K562 (cell line): ENCODE measurements around the gene DHRS13. TPM values are rescaled to one million over a fixed set of nuclear protein-coding genes. Genes with fewer than 3 reads are reported as not detected.
A peak's percentile ranks its signal among the peaks of the same experiment; 100 is the strongest.

Experiments used
- ADNP ChIP-seq: fragments of 200-800 bp; sonication (Bioruptor generic); IDR thresholded peaks from 2 replicates; pipeline ENCODE4 v1.6.1; 2016; ENCODE audit warnings: missing genetic modification characterization, missing compliant biosample characterization
- ATF7 ChIP-seq: fragments of 450-650 bp; IDR thresholded peaks from 2 replicates; pipeline ENCODE4 v1.7.1; 2014; ENCODE audit warnings: mild to moderate bottlenecking, moderate library complexity
- BACH1 ChIP-seq: fragments of 200-800 bp; sonication (Bioruptor generic); IDR thresholded peaks from 2 replicates; pipeline ENCODE4 v1.6.1; 2016; ENCODE audit warnings: missing genetic modification characterization, missing compliant biosample characterization
- C11orf30 ChIP-seq: fragments of 450-650 bp; IDR thresholded peaks from 2 replicates; pipeline ENCODE4 v1.6.1; 2016; ENCODE audit warnings: low read depth, mild to moderate bottlenecking
- ETS2 ChIP-seq: IDR thresholded peaks from 2 replicates; pipeline ENCODE4 v1.6.1; 2016; ENCODE audit warnings: borderline replicate concordance, missing genetic modification characterization, mild to moderate bottlenecking, moderate library complexity, missing compliant biosample characterization; ENCODE audit not compliant: poor library complexity, severe bottlenecking
- MYC ChIP-seq, 2 experiments: fragments of 250-450 bp in 1 of 2; sonication (Bioruptor Pico) in 1 of 2; IDR thresholded peaks; 2 replicates each; pipeline versions ENCODE4 v1.5.1 to v1.6.1; 2012 to 2021; ENCODE audit warnings: low read depth in 2 of 2, borderline replicate concordance in 1 of 2, improper control_type of control experiment in 1 of 2, low read length in 1 of 2, mild to moderate bottlenecking in 1 of 2, moderate library complexity in 1 of 2
- NCOA1 ChIP-seq: fragments of 450-650 bp; IDR thresholded peaks from 2 replicates; pipeline ENCODE4 v1.6.1; 2016; ENCODE audit warnings: low read depth
- NELFE ChIP-seq: IDR thresholded peaks from 2 replicates; pipeline ENCODE4 v1.6.1; 2011; ENCODE audit warnings: mild to moderate bottlenecking; ENCODE audit not compliant: insufficient read depth, insufficient read length
- NFE2 ChIP-seq: IDR thresholded peaks from 2 replicates; pipeline ENCODE4 v1.6.1; 2014; ENCODE audit warnings: antibody characterized with exemption, low read depth
- RBM34 ChIP-seq: fragments of 200-400 bp; formaldehyde crosslinking; IDR thresholded peaks from 2 replicates; pipeline ENCODE4 v1.6.1; 2018; ENCODE audit warnings: low read length, borderline replicate concordance; ENCODE audit not compliant: insufficient read depth
- RUNX1 ChIP-seq: sonication (generic); IDR thresholded peaks from 2 replicates; pipeline ENCODE4 v1.6.1; 2016; ENCODE audit warnings: antibody characterized with exemption, low read depth
- SETDB1 ChIP-seq: IDR thresholded peaks from one replicate; pipeline ENCODE4 v1.6.1; 2012; ENCODE audit warnings: low read length, control low read depth, inconsistent platforms
- SREBF2 ChIP-seq: sonication (generic); formaldehyde crosslinking; IDR thresholded peaks from 2 replicates; pipeline ENCODE4 v1.4.0; 2020; ENCODE audit warnings: mild to moderate bottlenecking, missing genetic modification reagents
- STAT5B ChIP-seq: fragments of 250-450 bp; sonication (Bioruptor Pico); IDR thresholded peaks from 2 replicates; pipeline ENCODE4 v1.8.0; 2021; ENCODE audit warnings: mild to moderate bottlenecking, inconsistent platforms
- YY1 ChIP-seq, 3 experiments: IDR thresholded peaks; 2 replicates each; pipeline ENCODE4 v1.6.1; 2011; ENCODE audit warnings: low read length in 2 of 3, mild to moderate bottlenecking in 2 of 3, moderate library complexity in 2 of 3, borderline replicate concordance in 1 of 3, control low read depth in 1 of 3, low read depth in 1 of 3; ENCODE audit not compliant: insufficient read depth in 3 of 3, insufficient replicate concordance in 2 of 3, control insufficient read depth in 1 of 3, insufficient read length in 1 of 3; ENCODE audit errors: extremely low read depth in 1 of 3
- ZNF507 ChIP-seq: conservative IDR thresholded peaks from 2 replicates; pipeline ENCODE4 v1.6.1; 2017; ENCODE audit warnings: missing genetic modification characterization, missing compliant biosample characterization
- ZNF785 ChIP-seq: fragments of 250-450 bp; sonication (Bioruptor Pico); IDR thresholded peaks from 2 replicates; pipeline ENCODE4 v1.4.0; 2020; ENCODE audit warnings: mild to moderate bottlenecking
- polyA plus RNA-seq, 8 experiments: library from polyadenylated mRNA; depleted of rRNA in 4 of 8; stranded (reverse) in 5 of 8; unstranded in 3 of 8; fragments of >200 nt; fragmentation: Nextera tagmentation in 2 of 8; fragmentation: Illumina TruSeq in 1 of 8; extraction: Ambion mirVana in 2 of 8; extraction: Trizol in 1 of 8; gene quantifications; 2 replicates each; pipeline versions ENCODE4 v1.2.1 to v1.2.3, GENCODE V29; 2011 to 2014; ENCODE audit warnings: inconsistent platforms in 1 of 8, missing spikeins in 1 of 8
- total RNA-seq, 7 experiments: library from RNA; depleted of rRNA in 6 of 7; stranded (reverse); fragments of >200 nt in 6 of 7; fragmentation: Illumina TruSeq in 2 of 7; extraction: Trizol in 2 of 7; gene quantifications; 2 replicates each; pipeline versions ENCODE4 v1.2.1 to v1.2.3, GENCODE V29; 2011 to 2021; ENCODE audit warnings: low replicate concordance in 1 of 7
- TF ChIP-seq, protein P1 (sequence below): IDR thresholded peaks from 2 replicates; pipeline ENCODE4 v1.6.1; 2011; ENCODE audit warnings: borderline replicate concordance, low read depth, mild to moderate bottlenecking, moderate library complexity, low read length; ENCODE audit not compliant: insufficient read depth, poor library complexity, severe bottlenecking
- TF ChIP-seq, protein P2 (sequence below): fragments of 450-650 bp; IDR thresholded peaks from 2 replicates; pipeline ENCODE4 v1.6.1; 2016; ENCODE audit warnings: antibody characterized with exemption
- TF ChIP-seq, protein P3 (sequence below): fragments of 450-650 bp; formaldehyde crosslinking; IDR thresholded peaks from 2 replicates; pipeline ENCODE4 v1.4.0; 2022; ENCODE audit warnings: missing genetic modification characterization
- TF ChIP-seq, protein P4 (sequence below): fragments of 250-450 bp; sonication (Bioruptor Pico); IDR thresholded peaks from 2 replicates; pipeline ENCODE4 v1.8.0; 2021; ENCODE audit warnings: mild to moderate bottlenecking, moderate library complexity

The DHRS13 gene
- total and polyA plus RNA-seq, 9 of the 15 experiments (the other 6 are each of a cell fraction or from before 2014, with no cell fraction given) = 0.32 to 52.3 (median 34.3) TPM; not detected in 1

DNA sequence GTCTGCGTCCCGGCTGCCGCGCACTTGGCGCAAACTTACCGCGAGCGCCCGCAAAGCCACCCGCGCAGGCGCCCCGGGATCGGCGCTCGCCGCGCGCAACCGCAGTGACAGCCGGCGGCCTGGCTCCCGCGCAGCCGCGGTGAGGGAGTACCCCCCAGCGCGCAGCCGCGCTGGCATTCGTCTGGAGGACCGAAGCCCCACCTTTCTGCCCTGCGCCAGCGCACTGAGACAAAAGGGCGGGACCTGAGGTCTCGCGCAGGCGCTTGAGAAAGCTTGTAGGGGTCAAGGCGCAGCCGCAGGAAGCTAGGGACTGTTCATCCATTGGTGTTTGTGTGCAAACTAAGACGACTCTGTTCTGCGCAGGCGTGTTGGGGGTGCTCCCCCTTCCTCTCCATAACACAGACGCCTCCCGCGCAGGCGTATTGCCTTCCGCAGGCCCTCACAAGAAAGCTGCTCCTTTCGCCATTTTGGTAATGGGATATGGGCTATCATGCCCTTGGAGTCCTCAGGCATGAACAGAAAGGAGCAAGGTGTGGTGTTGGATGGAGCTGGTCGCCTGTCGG is 48.6 kb upstream of the DHRS13 start, which contains the start of gene PHF12 (continued):
- TF ChIP-seq, protein P1, sequence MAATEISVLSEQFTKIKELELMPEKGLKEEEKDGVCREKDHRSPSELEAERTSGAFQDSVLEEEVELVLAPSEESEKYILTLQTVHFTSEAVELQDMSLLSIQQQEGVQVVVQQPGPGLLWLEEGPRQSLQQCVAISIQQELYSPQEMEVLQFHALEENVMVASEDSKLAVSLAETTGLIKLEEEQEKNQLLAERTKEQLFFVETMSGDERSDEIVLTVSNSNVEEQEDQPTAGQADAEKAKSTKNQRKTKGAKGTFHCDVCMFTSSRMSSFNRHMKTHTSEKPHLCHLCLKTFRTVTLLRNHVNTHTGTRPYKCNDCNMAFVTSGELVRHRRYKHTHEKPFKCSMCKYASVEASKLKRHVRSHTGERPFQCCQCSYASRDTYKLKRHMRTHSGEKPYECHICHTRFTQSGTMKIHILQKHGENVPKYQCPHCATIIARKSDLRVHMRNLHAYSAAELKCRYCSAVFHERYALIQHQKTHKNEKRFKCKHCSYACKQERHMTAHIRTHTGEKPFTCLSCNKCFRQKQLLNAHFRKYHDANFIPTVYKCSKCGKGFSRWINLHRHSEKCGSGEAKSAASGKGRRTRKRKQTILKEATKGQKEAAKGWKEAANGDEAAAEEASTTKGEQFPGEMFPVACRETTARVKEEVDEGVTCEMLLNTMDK = no peak
- TF ChIP-seq, protein P2, sequence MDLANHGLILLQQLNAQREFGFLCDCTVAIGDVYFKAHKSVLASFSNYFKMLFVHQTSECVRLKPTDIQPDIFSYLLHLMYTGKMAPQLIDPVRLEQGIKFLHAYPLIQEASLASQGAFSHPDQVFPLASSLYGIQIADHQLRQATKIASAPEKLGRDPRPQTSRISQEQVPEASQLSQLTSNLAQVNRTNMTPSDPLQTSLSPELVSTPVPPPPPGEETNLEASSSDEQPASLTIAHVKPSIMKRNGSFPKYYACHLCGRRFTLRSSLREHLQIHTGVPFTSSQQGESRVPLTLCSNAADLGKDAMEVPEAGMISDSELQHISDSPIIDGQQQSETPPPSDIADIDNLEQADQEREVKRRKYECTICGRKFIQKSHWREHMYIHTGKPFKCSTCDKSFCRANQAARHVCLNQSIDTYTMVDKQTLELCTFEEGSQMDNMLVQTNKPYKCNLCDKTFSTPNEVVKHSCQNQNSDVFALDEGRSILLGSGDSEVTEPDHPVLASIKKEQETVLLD = peak; percentile 100
- TF ChIP-seq ETS2 = no peak
- TF ChIP-seq STAT5B = no peak
- no peak for TF ChIP-seq SREBF2 (CRISPR knock-in tag)
- no peak for TF ChIP-seq BACH1
- no peak for TF ChIP-seq ZNF507 (tag)
- TF ChIP-seq RBM34 = no peak
- TF ChIP-seq ATF7 = peak; percentile 94
- TF ChIP-seq NCOA1 = no peak
- no peak for TF ChIP-seq RUNX1
- 0 out of 2 replicates have a peak, but pooled peaks have one; percentile 34 for TF ChIP-seq MYC (IDR thresholded peaks at IDR 0.05; ENCODE audit: low read depth, low read length)
- TF ChIP-seq MYC (CRISPR knock-in tag; IDR thresholded peaks at IDR 0.05; ENCODE audit: borderline replicate concordance, low read depth) = no peak
- TF ChIP-seq, protein P3, sequence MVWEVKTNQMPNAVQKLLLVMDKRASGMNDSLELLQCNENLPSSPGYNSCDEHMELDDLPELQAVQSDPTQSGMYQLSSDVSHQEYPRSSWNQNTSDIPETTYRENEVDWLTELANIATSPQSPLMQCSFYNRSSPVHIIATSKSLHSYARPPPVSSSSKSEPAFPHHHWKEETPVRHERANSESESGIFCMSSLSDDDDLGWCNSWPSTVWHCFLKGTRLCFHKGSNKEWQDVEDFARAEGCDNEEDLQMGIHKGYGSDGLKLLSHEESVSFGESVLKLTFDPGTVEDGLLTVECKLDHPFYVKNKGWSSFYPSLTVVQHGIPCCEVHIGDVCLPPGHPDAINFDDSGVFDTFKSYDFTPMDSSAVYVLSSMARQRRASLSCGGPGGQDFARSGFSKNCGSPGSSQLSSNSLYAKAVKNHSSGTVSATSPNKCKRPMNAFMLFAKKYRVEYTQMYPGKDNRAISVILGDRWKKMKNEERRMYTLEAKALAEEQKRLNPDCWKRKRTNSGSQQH (CRISPR knock-in tag) = no peak
- peak; percentile 80 to 95 (median 93) for TF ChIP-seq YY1 (IDR thresholded peaks at IDR 0.05; ENCODE audit: borderline replicate concordance in 1 of 3, control insufficient read depth in 1 of 3, extremely low read depth in 1 of 3, insufficient read depth in 3 of 3, insufficient read length in 1 of 3, insufficient replicate concordance in 2 of 3, low read depth in 1 of 3, low read length in 2 of 3)
- TF ChIP-seq ZNF785 = no peak
- no peak for TF ChIP-seq C11orf30
- TF ChIP-seq ADNP (tag) = no peak
- no peak; the same call in 1 of the 2 replicates for TF ChIP-seq NFE2
- no peak for TF ChIP-seq NELFE
- no peak for TF ChIP-seq SETDB1
- TF ChIP-seq, protein P4, sequence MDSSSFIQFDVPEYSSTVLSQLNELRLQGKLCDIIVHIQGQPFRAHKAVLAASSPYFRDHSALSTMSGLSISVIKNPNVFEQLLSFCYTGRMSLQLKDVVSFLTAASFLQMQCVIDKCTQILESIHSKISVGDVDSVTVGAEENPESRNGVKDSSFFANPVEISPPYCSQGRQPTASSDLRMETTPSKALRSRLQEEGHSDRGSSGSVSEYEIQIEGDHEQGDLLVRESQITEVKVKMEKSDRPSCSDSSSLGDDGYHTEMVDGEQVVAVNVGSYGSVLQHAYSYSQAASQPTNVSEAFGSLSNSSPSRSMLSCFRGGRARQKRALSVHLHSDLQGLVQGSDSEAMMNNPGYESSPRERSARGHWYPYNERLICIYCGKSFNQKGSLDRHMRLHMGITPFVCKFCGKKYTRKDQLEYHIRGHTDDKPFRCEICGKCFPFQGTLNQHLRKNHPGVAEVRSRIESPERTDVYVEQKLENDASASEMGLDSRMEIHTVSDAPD = no peak
